ENCODE results near the gene RRN3.

DNA sequence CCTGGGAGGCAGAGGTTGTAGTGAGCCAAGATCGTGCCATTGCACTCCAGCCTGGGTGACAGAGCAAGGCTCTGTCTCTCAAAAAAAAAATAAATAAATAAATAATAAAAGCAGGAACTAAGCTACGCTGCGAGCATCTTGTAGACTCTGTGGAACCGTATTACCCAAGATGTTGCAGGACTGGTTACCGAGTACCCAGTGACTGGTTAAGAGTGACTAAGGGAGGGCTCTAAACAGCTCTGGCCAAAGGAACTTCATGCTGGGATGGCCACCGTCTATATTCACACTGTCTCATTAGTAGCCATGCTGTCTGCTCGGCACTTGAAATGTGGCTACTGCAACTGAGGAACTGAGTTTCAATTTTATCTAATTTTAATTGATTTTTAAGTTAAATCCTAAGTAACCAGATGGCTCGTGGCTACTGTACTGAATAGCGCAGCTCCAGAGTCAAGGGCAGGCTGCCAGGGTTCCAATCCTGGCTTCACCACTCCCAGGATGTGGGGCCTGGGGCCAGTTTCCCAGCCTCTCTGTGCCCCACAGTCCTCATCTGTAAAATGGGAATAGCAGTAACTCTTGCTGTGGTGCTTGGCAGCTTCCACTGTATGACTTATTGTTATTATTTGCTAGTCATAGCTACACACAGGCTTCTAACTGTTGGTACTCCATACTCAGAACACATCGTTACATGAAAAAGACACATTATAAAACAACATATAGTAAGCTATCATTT, 41.2 kb downstream of the RRN3 start:
- TF ChIP-seq, protein P1, sequence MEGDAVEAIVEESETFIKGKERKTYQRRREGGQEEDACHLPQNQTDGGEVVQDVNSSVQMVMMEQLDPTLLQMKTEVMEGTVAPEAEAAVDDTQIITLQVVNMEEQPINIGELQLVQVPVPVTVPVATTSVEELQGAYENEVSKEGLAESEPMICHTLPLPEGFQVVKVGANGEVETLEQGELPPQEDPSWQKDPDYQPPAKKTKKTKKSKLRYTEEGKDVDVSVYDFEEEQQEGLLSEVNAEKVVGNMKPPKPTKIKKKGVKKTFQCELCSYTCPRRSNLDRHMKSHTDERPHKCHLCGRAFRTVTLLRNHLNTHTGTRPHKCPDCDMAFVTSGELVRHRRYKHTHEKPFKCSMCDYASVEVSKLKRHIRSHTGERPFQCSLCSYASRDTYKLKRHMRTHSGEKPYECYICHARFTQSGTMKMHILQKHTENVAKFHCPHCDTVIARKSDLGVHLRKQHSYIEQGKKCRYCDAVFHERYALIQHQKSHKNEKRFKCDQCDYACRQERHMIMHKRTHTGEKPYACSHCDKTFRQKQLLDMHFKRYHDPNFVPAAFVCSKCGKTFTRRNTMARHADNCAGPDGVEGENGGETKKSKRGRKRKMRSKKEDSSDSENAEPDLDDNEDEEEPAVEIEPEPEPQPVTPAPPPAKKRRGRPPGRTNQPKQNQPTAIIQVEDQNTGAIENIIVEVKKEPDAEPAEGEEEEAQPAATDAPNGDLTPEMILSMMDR (conservative IDR thresholded peaks at IDR 0.05; ENCODE audit: low read depth, low read length) = no peak
- no peak for TF ChIP-seq EZH2 (IDR thresholded peaks at IDR 0.05; ENCODE audit: borderline replicate concordance, low read depth, low read length, poor library complexity, severe bottlenecking)

Measured in A673 (cell line).